HG03354 (cell line): ENCODE results near the gene BORCS5.
A peak's percentile ranks its signal among the peaks of the same experiment; 100 is the strongest.
"Not testable (repeated sequence)": the region's sequence is repeated elsewhere in the genome, so short reads cannot be mapped to it uniquely, and the experiment has no call there.

Source experiments
- ATAC-seq: cut with Tn5 transposase; IDR thresholded peaks from one replicate; pipeline ENCODE4 v1.9.1; 2021; ENCODE audit warnings: mild to moderate bottlenecking; ENCODE audit not compliant: unreplicated experiment, poor library complexity, severe bottlenecking

Gene BORCS5

GRCh38 chr12:12476857-12477531 is 120.1 kb downstream of the BORCS5 start:
- ATAC-seq: no peak

DNA sequence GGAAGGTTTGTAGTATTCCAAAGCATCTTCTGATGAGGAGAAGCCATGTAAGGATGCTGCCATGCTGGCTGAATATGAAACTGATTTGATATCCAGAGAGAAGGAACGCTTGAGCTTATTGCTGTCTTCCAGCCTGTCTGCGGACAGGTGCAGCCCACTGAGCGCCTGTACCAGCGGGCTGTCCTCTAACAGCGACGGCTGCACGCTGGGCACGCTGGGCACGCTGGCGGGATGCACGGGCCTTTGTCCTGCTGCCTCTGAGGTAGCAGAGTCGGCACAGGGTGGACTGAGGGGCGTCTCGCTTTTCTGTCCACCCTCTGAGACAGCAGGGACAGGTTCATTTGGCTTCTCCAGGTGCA is 120.6 kb downstream of the BORCS5 start:
- ATAC-seq: no peak

- ATAC-seq: no peak
These were observed 123.2 kb downstream of the BORCS5 start for GRCh38 chr12:12480074-12480473.

GRCh38 chr12:12481631-12482030 is 124.8 kb downstream of the BORCS5 start:
- ATAC-seq: no peak

DNA sequence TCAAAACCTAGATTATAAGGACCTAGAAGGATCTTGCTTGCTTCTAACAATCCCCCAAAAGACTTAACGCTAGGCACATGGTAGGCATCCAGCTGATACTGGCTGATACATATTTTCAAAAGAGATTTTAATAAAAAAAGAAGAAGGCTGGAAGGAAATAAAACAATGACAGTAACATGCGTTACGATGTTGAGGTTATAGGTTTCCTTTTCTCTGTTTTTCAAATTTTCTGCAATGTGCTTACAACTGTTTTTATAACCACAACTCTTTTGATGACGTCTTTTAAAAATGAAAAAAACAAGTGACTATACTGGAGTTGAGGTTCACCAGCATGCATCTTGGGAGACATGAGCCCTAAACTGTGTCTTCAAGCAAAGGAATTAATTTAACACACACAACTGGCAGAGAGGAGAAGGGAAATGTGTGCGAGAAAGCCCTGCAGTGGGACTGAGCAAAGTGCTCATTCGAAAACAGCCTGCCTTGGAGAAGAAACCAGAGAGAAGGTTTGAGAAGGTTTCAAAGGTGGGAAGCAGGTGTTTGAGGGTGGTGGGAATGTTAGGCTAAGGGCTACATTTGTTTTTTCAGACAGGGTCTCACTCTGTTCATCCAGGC is 125.4 kb downstream of the BORCS5 start:
- no peak for ATAC-seq

DNA sequence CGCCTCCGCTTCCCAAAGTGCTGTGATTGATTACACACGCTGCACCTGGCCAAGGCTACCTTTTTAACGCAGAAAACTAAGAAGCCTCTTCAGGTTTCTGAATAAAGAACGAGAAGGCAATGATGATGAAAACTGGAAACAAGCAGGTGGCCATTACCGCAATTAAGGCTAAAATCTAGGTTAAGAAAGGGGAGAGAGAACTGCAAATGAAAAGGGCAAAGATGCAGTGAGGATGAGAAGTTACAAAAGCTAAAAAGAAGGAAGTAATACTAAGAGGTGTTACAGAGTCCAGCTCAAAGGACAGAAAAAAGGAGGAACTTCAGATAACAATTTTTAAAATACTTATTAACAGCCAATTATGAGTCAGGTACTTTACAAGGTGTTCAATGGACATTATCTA is 126.1 kb downstream of the BORCS5 start:
- ATAC-seq: no peak

GRCh38 chr12:12483438-12483837 is 126.6 kb downstream of the BORCS5 start:
- ATAC-seq: no peak

- peak; percentile 89 for ATAC-seq
These were observed 129.9 kb downstream of the BORCS5 start for GRCh38 chr12:12486661-12487240.

DNA sequence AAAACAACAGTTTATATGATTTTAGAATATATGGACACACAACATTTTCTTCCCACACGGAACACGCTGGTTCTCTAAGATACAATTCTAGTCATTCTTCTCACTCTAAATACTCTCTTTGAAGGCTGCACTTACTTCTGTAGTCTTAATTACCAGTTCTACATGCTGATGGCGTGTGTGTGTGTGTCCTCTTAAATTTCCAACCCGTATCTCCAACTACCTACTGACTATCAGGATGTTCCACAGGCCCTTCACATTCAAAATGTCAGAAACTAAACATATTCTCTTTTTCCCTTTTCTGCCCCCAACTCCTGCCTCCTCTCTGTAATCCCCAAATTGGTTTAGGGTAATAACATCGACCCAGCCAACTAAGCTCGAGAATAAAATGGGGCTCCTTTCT is 130.6 kb downstream of the BORCS5 start:
- no peak for ATAC-seq

GRCh38 chr12:12488296-12488695 is 131.4 kb downstream of the BORCS5 start:
- ATAC-seq: no peak

DNA sequence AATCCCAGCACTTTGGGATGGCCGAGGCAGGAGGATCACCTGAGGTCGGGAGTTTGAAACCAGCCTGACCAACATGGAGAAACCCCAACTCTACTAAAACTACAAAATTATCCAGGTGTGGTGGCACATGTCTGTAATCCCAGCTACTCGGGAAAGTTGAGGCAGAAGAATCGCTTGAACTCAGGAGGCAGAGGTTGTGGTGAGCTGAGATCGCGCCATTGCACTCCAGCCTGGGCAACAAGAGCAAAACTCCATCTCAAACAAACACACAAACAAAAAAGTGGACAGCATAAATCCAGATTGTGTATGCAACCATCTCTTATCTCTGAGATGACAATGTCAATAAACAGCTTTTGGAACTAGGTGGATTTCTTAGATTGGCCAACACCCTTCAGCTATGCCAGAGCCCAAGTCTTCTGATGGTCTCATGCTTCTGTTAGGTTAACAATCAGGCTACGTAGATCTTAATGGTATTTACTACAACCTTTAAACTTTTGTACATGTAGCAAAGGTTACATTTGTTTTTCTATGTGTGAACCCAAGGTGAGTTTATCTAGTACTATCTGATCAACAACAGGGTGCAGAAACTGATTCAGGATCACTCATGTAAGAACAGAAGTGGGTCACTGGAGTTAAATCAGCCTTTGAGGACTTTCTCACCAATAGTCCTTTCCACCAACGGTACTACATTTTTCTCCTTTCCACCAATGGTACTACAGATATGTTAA is 132.1 kb downstream of the BORCS5 start:
- ATAC-seq: no peak

DNA sequence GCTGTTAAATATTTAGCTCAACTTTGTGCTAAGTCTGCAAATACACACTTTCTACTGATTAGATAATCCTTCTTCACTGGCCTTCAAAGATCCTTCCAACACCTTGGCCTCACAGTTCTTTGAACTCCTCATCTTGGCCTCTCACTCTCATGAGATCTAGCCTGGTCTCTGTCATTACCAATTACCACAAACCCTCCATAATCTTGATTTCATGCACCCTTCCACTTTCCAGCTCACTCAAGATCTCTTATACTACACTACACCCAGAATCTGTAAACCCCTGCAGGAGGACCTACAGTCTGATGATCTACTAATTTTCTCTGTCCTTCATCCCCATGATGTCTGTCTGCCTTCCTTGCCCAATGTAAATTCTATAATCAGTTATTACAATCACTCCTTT is 134.7 kb downstream of the BORCS5 start:
- no peak for ATAC-seq

GRCh38 chr12:12492547-12492946 is 135.7 kb downstream of the BORCS5 start:
- no peak for ATAC-seq

GRCh38 chr12:12495536-12495935 is 138.7 kb downstream of the BORCS5 start:
- ATAC-seq: no peak

- ATAC-seq: no peak
These were observed 141.3 kb downstream of the BORCS5 start for GRCh38 chr12:12498210-12498609.

GRCh38 chr12:12499909-12500604 is 143.2 kb downstream of the BORCS5 start:
- ATAC-seq: no peak

DNA sequence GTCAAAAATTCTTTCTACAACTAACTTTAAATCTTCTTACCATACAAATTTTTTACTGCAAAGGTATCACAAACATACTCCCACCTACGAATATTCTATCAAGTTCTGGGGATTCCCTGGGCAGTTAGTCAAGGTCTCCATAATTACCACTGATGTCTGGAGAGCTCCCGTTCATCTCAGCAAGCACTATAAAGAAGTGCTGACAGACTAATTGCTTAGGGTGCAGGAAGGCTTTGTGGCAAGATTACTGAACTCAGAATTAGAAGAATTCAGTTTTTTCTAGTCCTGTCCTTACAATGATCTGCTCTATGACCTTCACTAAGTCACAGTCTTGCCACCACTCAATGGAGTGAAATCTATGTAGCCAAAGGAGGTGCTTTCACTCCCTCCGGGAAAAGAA is 144.2 kb downstream of the BORCS5 start:
- ATAC-seq: no peak

DNA sequence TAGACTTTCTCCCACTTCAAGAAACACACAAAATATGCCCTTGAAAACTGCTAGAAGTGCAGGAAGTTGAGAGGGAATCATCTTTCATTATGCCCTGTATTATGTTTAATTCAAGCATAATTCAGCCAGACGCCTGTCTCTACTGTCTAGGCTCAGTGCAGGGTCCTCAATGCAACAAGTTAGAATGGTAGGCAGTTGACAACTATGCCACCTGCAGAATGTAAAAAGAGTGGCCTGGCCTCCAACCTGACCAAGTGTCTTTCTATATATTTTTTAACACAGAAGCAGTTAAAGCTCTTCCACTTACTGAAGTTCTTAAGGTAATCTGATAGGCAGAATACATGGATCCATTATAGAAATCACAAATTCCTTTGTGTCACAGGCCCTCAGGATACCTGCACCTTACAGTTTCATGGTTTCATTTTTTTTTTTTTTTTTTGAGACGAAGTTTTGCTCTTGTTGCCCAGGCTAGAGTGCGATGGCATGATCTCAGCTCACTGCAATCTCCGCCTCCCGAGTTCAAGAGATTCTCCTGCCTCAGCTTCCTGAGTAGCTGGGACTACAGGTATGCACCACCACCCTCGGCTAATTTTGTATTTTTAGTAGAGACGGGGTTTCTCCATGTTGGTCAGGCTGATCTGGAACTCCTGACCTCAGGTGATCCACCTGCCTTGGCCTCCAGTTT is 145.4 kb downstream of the BORCS5 start:
- not testable (repeated sequence) for ATAC-seq

DNA sequence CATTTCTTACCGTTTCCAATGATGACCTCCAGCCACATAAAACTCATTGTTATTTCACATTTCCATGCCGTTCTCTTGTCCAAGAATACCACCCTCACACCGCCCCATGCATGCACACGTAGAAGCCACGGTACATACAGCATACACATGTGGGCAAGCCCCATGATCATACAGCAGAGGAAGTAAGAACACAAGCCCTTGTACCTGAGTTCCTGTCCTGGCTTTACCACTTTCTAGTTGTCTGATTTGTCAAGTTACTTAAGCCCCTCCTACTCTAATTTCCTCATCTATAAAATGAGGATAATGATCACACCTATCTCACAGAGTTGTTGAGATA is 145.9 kb downstream of the BORCS5 start:
- no peak for ATAC-seq
